Erythroblast (primary cell): Measurements from ENCODE around the gene STK24.

Experiments
- GATA1 ChIP-seq: IDR thresholded peaks from 2 replicates; pipeline ENCODE4 v1.6.1; 2011; ENCODE audit warnings: low read depth, mild to moderate bottlenecking, control low read depth, low read length, moderate library complexity
- POLR2A ChIP-seq: IDR thresholded peaks from 2 replicates; pipeline ENCODE4 v1.6.1; 2011; ENCODE audit warnings: mild to moderate bottlenecking, low read length

DNA sequence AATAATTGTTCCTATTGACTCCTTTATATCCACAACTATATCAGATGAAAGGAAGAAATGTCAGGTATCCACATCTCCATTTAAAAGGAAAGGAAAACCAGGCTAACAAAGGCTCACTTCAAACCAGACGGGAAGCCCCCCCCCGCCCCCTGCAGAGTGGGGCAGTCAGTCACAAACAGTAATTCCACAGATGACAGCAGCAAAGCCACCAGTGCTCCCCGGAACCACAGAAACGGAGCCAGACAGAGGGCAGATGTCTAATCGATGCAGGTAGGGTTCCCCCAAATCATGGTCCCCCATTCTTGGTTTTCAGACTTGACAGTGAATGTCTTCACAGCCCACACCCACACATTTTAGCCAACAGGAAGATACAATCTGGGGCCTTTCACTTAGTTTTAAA is 100.8 kb downstream of the STK24 start:
- TF ChIP-seq POLR2A (no peak), GATA1 (no peak)
